GM12878 (cell line): Measurements from ENCODE around the gene DLG4. TPM values are rescaled to one million over a fixed set of nuclear protein-coding genes. Genes with fewer than 3 reads are reported as not detected.

ENCODE experiments used
- BHLHE40 ChIP-seq, 2 experiments: fragments of 450-650 bp in 1 of 2; IDR thresholded peaks; 2 replicates each; pipeline ENCODE4 v1.6.1; 2011 to 2017; ENCODE audit warnings: low read depth in 2 of 2, borderline replicate concordance in 1 of 2, improper control_type of control experiment in 1 of 2, low read length in 1 of 2, mild to moderate bottlenecking in 1 of 2
- CBFB ChIP-seq: IDR thresholded peaks from 2 replicates; pipeline ENCODE4 v1.6.1; 2016; ENCODE audit warnings: antibody characterized with exemption, low read depth
- CTCF ChIP-seq, 3 experiments: IDR thresholded peaks in 2 of 3; conservative IDR thresholded peaks in 1 of 3; 2 replicates each; pipeline ENCODE4 v1.5.1; 2011; ENCODE audit warnings: low read depth in 3 of 3, low read length in 3 of 3, mild to moderate bottlenecking in 3 of 3, control low read depth in 2 of 3, moderate library complexity in 2 of 3, inconsistent platforms in 1 of 3, mixed read lengths in 1 of 3; ENCODE audit not compliant: control insufficient read depth in 2 of 3, insufficient read depth in 1 of 3; ENCODE audit errors: extremely low read depth in 1 of 3
- EED ChIP-seq: sonication (generic); IDR thresholded peaks from 2 replicates; pipeline ENCODE4 v1.6.1; 2016; ENCODE audit warnings: antibody characterized with exemption, low read depth
- EZH2 ChIP-seq: IDR thresholded peaks from 2 replicates; pipeline ENCODE4 v1.6.1; 2012; ENCODE audit warnings: low read depth, mild to moderate bottlenecking, control low read depth, inconsistent platforms, low read length, borderline replicate concordance; ENCODE audit not compliant: control insufficient read depth
- FOXK2 ChIP-seq: fragments of 450-650 bp; IDR thresholded peaks from 2 replicates; pipeline ENCODE4 v1.6.1; 2017; ENCODE audit warnings: mild to moderate bottlenecking, moderate library complexity
- IKZF2 ChIP-seq, 2 experiments: fragments of 450-650 bp; IDR thresholded peaks; 2 replicates each; pipeline ENCODE4 v1.6.1; 2017; ENCODE audit warnings: mild to moderate bottlenecking in 2 of 2, moderate library complexity in 2 of 2
- IRF5 ChIP-seq: fragments of 450-650 bp; IDR thresholded peaks from 2 replicates; pipeline ENCODE4 v1.6.1; 2017; ENCODE audit warnings: borderline replicate concordance
- KDM1A ChIP-seq: fragments of 200-600 bp; sonication (generic); IDR thresholded peaks from 2 replicates; pipeline ENCODE4 v1.6.1; 2016; ENCODE audit warnings: borderline replicate concordance
- MYB ChIP-seq: fragments of 150-350 bp; IDR thresholded peaks from 2 replicates; pipeline ENCODE4 v1.6.1; 2014; ENCODE audit warnings: mild to moderate bottlenecking, low read depth, low read length, borderline replicate concordance
- RAD51 ChIP-seq: fragments of 450-650 bp; IDR thresholded peaks from 2 replicates; pipeline ENCODE4 v1.6.1; 2016; ENCODE audit warnings: moderate library complexity, mild to moderate bottlenecking, inconsistent platforms
- SUPT20H ChIP-seq: IDR thresholded peaks from 2 replicates; pipeline ENCODE4 v1.6.1; 2011; ENCODE audit warnings: low read depth, mild to moderate bottlenecking, low read length, moderate library complexity, borderline replicate concordance; ENCODE audit not compliant: control insufficient read depth
- TBL1XR1 ChIP-seq: IDR thresholded peaks from 2 replicates; pipeline ENCODE4 v1.6.1; 2012; ENCODE audit warnings: low read depth, low read length, improper control_type of control experiment
- WRNIP1 ChIP-seq: IDR thresholded peaks from 2 replicates; pipeline ENCODE4 v1.6.1; 2011; ENCODE audit warnings: low read depth, low read length, improper control_type of control experiment, borderline replicate concordance
- ZBTB11 ChIP-seq: fragments of 450-650 bp; formaldehyde crosslinking; IDR thresholded peaks from 2 replicates; pipeline ENCODE4 v1.5.0; 2022; ENCODE audit warnings: mild to moderate bottlenecking, missing genetic modification characterization
- ZBTB40 ChIP-seq: fragments of 450-650 bp; IDR thresholded peaks from 2 replicates; pipeline ENCODE4 v1.6.1; 2016; ENCODE audit warnings: mild to moderate bottlenecking, moderate library complexity, borderline replicate concordance
- ZNF207 ChIP-seq: fragments of 450-650 bp; IDR thresholded peaks from 2 replicates; pipeline ENCODE4 v1.6.1; 2014; ENCODE audit warnings: antibody characterized with exemption, mild to moderate bottlenecking, borderline replicate concordance
- polyA plus RNA-seq, 11 experiments: library from polyadenylated mRNA; depleted of rRNA in 4 of 11; unstranded in 6 of 11; stranded (reverse) in 5 of 11; fragments of >200 nt; fragmentation: Nextera tagmentation in 4 of 11; fragmentation: Illumina TruSeq in 1 of 11; extraction: Ambion mirVana in 4 of 11; extraction: Trizol in 1 of 11; gene quantifications; 1 replicate in 1 of 11; 2 replicates in 10 of 11; pipeline versions ENCODE4 v1.2.1 to v1.2.3, GENCODE V29; 2011 to 2016; ENCODE audit warnings: inconsistent platforms in 2 of 11, missing spikeins in 2 of 11, low read depth in 1 of 11
- total RNA-seq, 4 experiments: library from RNA; depleted of rRNA in 3 of 4; stranded (reverse); fragments of >200 nt in 3 of 4; fragmentation: Illumina TruSeq in 1 of 4; extraction: Trizol in 1 of 4; gene quantifications; 2 replicates each; pipeline versions ENCODE4 v1.2.1 to v1.2.3, GENCODE V29; 2013 to 2021

DLG4 gene
- total and polyA plus RNA-seq, 10 of the 15 experiments (the other 5 are each of a cell fraction or from before 2014, with no cell fraction given) = 0.07 to 4.1 (median 1.3) TPM

GRCh38 chr17:7234083-7234951, 14.7 kb upstream of the DLG4 start, which contains the start of gene DVL2 (continued):
- TF ChIP-seq MYB (0 out of 2 replicates have a peak, but pooled peaks have one; percentile 46), FOXK2 (peak; percentile 34), IKZF2 (IDR thresholded peaks at IDR 0.05) (no peak), EED (no peak), CBFB (peak; percentile 44; the same call in 1 of the 2 replicates), TBL1XR1 (peak; percentile 92), CTCF (IDR thresholded peaks at IDR 0.05 in 2 of 3, conservative IDR thresholded peaks at IDR 0.05 in 1 of 3; ENCODE audit: control insufficient read depth in 2 of 3, extremely low read depth in 1 of 3, insufficient read depth in 1 of 3, low read depth in 3 of 3, low read length in 3 of 3) (no peak), ZBTB40 (no peak), SUPT20H (no peak), BHLHE40 (IDR thresholded peaks at IDR 0.05; ENCODE audit: borderline replicate concordance in 1 of 2, low read depth in 2 of 2, low read length in 1 of 2) (peak; percentile 96 to 100), ZNF207 (peak; percentile 69; the same call in 1 of the 2 replicates), RAD51 (peak; percentile 100), IRF5 (no peak), KDM1A (no peak), WRNIP1 (no peak), EZH2 (no peak), ZBTB11 (CRISPR knock-in tag) (peak; percentile 81)
